ENCODE results near the gene HSH2D.

Gene HSH2D

GRCh38 chr19:16111160-16111908, 32.2 kb upstream of the HSH2D start, which contains the start of gene RAB8A:
Gene RAB8A (plus strand): TSS chr19:16111889. CDS start chr19:16111902, 13 bp downstream.
- H3K4me2 ChIP-seq (ENCODE audit: low read length): peak within 1 kb of the TSS; percentile 98
- H3K9me3 ChIP-seq (ENCODE audit: low read length): no peaks in the 10 kb centered on the region
- H3K27ac ChIP-seq (ENCODE audit: low read depth, low read length, poor library complexity, severe bottlenecking): peak within 1 kb of the TSS; percentile 35
- H3K4me1 ChIP-seq (ENCODE audit: insufficient read depth, low read length, severe bottlenecking): peaks cover 43% of the 10 kb centered on the region
- peak within 1 kb of the TSS; percentile 86 for H3K4me3 ChIP-seq (ENCODE audit: low read depth, low read length, poor library complexity, severe bottlenecking)
- H3K9me2 ChIP-seq (ENCODE audit: low read depth, low read length): no peaks in the 10 kb centered on the region
- no peaks in the 10 kb centered on the region for H3K27me3 ChIP-seq (ENCODE audit: insufficient read depth, low read length)
- H3K79me2 ChIP-seq (ENCODE audit: insufficient read depth, low read length): peaks cover 23% of the 10 kb centered on the region
- no peaks in the 10 kb centered on the region for H4K20me1 ChIP-seq (ENCODE audit: insufficient read depth, low read length)
- H3F3A ChIP-seq (ENCODE audit: insufficient read depth, low read length): no peaks in the 10 kb centered on the region
- TF ChIP-seq CTCF (IDR thresholded peaks at IDR 0.05; ENCODE audit: low read length) (peak; percentile 78), EZH2 (IDR thresholded peaks at IDR 0.05; ENCODE audit: borderline replicate concordance, low read length) (no peak)
- H2AFZ ChIP-seq (ENCODE audit: low read length): no peak within 1 kb of the TSS
- H3K36me3 ChIP-seq (ENCODE audit: insufficient read depth, low read length): peaks cover 17% of the 10 kb centered on the region; the same call in 1 of the 2 replicates
- peak within 1 kb of the TSS; percentile 96 for H3K9ac ChIP-seq (ENCODE audit: low read length)

GRCh38 chr19:16111909-16112752, 31.4 kb upstream of the HSH2D start:
- Histone ChIP-seq H3K9ac (ENCODE audit: low read length) (peak overlapping the region; percentile 96), H4K20me1 (ENCODE audit: insufficient read depth, low read length) (no peaks in the 10 kb centered on the region), H3K27me3 (ENCODE audit: insufficient read depth, low read length) (no peaks in the 10 kb centered on the region), H3K79me2 (ENCODE audit: insufficient read depth, low read length) (peaks cover 23% of the 10 kb centered on the region), H2AFZ (ENCODE audit: low read length) (no peak overlapping the region), H3K4me2 (ENCODE audit: low read length) (peak overlapping the region; percentile 98), H3F3A (ENCODE audit: insufficient read depth, low read length) (no peaks in the 10 kb centered on the region), H3K4me3 (ENCODE audit: low read depth, low read length, poor library complexity, severe bottlenecking) (peak overlapping the region; percentile 86), H3K9me3 (ENCODE audit: low read length) (no peaks in the 10 kb centered on the region), H3K9me2 (ENCODE audit: low read depth, low read length) (no peaks in the 10 kb centered on the region), H3K4me1 (ENCODE audit: insufficient read depth, low read length, severe bottlenecking) (peaks cover 49% of the 10 kb centered on the region), H3K27ac (ENCODE audit: low read depth, low read length, poor library complexity, severe bottlenecking) (peak overlapping the region; percentile 35), H3K36me3 (ENCODE audit: insufficient read depth, low read length) (peaks cover 17% of the 10 kb centered on the region; the same call in 1 of the 2 replicates)
- TF ChIP-seq CTCF (IDR thresholded peaks at IDR 0.05; ENCODE audit: low read length): no peak
- TF ChIP-seq EZH2 (IDR thresholded peaks at IDR 0.05; ENCODE audit: borderline replicate concordance, low read length): no peak

- Histone ChIP-seq H3K9ac (ENCODE audit: low read length) (peak overlapping the region; percentile 96), H4K20me1 (ENCODE audit: insufficient read depth, low read length) (no peaks in the 10 kb centered on the region), H3K27ac (ENCODE audit: low read depth, low read length, poor library complexity, severe bottlenecking) (peak overlapping the region; percentile 35), H3K9me3 (ENCODE audit: low read length) (no peaks in the 10 kb centered on the region), H3K4me3 (ENCODE audit: low read depth, low read length, poor library complexity, severe bottlenecking) (peak overlapping the region; percentile 86), H2AFZ (ENCODE audit: low read length) (no peak overlapping the region), H3K79me2 (ENCODE audit: insufficient read depth, low read length) (peaks cover 23% of the 10 kb centered on the region), H3K36me3 (ENCODE audit: insufficient read depth, low read length) (peaks cover 17% of the 10 kb centered on the region; the same call in 1 of the 2 replicates), H3K9me2 (ENCODE audit: low read depth, low read length) (no peaks in the 10 kb centered on the region), H3F3A (ENCODE audit: insufficient read depth, low read length) (no peaks in the 10 kb centered on the region), H3K27me3 (ENCODE audit: insufficient read depth, low read length) (no peaks in the 10 kb centered on the region), H3K4me2 (ENCODE audit: low read length) (peak overlapping the region; percentile 98), H3K4me1 (ENCODE audit: insufficient read depth, low read length, severe bottlenecking) (peaks cover 55% of the 10 kb centered on the region)
- TF ChIP-seq EZH2 (IDR thresholded peaks at IDR 0.05; ENCODE audit: borderline replicate concordance, low read length): no peak
Observed at GRCh38 chr19:16112778-16113177, 30.7 kb upstream of the HSH2D start.
